Midbrain (tissue), 1 donor: Measurements from ENCODE around the gene ADGRD1.

Experiments
- DNase-seq: peaks from one replicate; lab custom pipeline; 2025; lab: John Stamatoyannopoulos, UW

The ADGRD1 gene

DNA sequence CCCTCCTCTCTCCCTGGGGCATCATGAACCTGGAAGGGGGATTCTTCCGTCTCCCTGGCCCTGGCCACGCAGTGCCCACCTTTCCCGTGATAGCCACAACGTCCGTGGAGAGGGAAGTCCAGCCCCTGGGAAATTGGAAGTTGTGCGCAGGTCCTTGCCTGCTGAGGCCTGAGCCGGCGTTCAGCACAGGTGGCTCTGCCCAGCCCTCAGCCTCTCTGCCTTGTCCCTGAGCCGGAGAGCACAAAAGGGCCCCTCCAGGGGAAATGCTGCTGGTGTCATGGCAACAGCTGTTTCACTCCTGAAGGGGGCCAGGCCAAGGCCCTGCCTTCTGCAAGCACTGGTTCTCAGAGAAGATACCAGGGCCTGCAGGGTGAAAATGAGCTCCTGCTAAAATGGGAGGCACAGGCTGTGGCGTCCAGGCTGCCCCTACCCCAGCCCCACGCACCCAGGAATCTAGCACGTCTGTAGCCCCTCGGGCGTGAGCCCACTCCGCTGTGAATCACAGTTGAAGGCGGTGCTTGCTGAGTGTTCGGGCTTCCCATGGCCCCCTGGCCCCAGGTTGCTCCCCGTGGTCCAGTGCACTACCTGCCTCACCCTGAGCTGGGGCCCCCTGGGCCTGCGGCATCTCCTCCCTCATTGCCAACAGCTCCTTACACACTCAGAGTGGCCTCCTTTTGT is 149.4 kb downstream of the ADGRD1 start:
- no peak for DNase-seq

DNA sequence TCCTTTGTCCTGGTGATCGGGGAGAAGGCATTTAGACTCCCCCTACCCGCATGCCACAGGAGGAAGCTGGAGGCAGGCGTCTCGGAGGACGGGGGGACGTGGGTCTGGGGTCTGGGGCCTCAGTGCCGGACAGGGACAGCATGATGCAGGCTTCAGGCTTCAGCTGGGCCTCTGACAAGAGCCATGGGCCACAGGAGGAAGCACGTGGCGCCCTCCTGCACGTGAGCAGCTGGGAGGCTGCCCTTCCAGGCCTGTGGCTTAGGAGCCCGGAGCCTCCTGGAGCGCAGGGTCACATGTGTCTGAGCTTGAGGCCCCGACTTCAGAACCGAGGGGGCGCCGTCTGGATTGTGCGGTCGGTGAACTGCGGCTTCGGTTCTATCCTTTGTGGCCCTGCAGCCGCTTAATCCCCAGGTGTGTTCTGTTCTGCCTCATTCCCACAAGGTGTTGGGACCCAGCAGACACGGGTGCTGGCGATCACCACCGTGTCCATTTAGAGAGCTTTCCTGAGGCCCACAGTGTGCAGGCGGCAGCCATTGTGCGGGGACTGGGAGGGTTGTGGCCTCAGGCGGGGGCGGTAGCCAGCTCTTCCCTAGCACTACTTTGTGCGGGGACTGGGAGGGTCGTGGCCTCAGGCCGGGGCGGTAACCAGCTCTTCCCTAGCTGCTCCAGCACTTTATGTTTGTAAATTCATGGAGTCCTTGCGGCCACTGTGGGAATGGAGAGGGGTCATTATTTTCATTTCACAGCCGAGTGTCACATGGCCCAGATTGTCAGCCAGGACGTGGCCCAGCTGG is 150.2 kb downstream of the ADGRD1 start:
- DNase-seq, result no peak

DNA sequence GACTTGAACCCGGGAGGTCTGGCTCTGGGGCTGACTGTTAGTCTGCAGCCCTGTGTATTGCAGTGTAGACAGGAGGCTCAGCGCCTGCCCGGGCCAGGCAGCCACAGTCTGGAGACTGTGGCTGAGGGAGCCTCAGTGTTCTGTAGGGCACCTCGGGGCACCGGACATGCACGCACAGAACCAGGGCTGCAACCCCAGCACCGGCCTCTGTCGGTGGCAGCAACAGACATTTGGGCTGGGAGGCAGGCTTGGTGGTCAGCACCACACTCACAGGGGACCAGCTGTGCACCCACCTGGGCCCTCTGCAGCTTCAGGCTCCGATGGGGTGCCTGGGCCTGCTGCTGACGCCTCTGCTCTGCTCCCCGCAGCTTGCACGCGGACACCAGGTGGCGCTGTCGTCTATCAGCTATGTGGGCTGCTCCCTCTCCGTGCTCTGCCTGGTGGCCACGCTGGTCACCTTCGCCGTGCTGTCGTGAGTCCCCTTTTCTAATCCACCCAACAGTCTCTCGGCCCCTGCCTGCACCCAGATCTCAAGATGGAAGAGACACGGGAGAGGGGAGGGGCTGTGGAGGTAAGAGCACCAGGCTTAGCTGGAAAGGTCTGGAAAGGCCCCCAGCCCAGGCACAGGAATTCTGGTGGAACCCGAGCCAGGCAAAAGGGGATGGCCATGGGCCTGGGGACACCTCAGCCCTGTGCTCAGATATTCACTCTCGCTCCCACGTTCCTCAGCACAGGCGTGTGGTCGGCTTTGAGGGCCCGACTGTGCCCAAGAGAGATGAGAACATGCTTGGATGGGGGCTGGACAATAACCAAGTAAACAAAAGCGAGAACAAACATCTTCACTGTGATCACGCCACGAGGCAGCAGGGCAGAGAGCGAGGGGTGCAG is 151.0 kb downstream of the ADGRD1 start:
- DNase-seq, result peak; percentile 77

DNA sequence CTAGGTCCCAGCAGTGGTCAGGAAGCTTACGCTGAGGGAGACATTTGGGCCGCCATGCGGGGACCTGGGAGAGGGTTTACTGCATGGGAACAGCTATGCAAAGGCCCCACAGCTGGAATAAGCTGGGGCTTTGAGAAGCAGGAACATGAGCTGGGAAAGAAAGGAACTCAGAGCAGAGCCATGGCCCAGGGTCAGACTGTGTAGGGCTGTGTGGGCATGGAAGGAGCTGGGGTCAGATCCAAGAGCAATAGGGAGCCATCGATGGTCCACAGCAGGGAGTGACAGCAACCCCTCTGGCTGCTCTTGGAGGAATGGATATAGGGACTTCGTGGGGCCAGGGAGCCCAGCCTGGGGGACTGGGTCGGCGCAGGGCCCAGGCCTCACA is 151.6 kb downstream of the ADGRD1 start:
- DNase-seq, result no peak

- DNase-seq, result no peak
Observed at GRCh38 chr12:131105736-131106348, 152.1 kb downstream of the ADGRD1 start.

- no peak for DNase-seq
Observed at GRCh38 chr12:131106349-131106941, 152.7 kb downstream of the ADGRD1 start.

DNA sequence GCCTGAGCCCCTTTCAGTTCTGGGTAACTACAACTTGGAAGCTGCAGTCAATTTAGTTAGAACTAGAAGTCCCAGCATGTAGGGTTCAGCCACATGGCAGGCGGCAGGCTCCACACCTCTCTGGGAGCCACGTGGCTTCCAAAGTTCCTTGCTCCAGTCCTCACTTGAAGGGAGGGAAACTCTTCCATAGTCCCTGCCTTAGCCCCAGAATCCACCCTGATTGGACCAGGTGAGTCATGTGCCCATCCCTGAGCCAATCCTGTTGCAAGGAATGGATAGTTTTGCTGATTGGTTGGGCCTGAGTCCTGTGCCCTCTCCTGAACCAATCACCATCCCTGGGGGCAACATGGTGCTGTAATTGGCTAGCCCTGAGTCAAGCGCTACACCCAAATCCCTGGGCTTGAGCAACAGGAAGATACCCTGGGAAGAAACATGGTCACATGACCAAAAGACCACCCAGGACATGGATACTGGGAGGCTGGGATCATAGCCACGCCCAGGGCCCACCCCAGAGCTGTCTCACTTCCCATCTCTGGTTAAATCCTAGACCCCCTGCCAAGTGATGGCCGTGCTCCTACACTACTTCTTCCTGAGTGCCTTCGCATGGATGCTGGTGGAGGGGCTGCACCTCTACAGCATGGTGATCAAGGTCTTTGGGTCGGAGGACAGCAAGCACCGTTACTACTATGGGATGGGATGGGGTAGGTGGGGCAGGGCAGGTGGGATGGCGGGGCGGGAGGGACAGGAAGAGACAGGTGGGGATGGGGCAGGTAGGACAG is 154.7 kb downstream of the ADGRD1 start:
- DNase-seq, result no peak

DNA sequence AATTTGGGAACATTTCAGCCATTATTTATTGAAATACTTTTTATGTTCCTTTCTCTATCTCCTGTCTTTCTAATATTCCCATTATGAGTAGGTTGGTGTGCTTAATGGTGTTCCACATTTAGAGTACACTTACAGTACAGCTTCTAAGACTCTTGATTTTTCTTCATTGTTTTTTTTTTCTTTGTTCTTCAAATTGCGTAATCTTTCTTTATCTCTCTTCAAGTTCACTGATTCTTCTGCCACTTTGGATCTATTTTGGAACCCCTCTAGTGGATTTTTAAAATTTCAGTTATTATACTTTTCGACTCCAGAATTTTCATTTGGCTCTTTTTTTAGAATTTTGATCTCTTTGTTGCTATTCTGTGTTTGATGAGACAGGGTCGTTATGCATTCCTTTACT is 157.7 kb downstream of the ADGRD1 start:
- DNase-seq, result no peak

DNA sequence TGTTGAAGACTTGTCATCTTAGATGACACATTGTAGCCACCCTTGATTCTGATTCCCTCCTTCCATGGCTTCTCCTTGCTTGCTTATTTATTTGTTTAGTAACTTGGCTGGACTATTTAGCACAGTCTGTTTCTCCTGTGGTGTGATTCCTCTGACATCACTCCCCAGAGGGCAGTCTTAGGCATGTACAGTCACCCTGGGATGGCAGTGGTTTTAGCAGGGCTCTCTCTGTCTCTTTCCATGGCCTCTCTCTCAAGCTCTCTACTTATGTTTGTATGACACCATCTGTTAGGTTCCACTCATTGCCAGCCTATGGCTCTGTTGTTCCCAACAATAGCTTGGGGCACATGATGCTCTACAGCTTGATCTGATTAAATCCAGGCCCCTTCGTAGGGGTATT is 158.3 kb downstream of the ADGRD1 start:
- DNase-seq, result no peak

DNA sequence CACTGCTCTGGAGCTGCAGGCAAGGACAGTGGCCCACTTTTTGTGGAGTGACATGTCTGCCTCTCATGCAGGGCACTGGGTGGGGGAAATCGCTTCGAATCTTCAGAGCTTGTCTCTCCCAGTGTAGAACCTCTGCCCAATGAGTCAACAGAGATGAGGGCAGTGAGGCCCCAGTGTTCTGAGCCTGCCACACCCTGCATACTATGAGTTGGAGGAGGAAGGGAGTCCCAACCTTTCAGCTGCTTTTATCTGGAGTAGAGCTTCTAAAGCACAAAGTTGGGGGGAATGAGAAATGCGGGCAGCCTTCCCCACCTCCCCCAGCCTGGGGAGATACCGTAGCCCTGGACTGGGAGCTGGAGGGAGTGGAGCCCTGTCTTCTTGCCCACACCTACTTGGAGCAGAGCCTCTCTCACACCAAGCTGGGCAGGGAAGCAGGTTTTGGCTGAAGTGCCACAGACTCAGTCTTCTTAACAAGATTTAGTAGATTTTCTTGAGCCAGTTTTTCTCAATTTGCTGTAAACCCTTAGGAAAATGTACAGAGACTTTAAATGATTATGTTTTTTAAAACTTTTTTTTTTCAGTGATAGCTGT is 159.1 kb downstream of the ADGRD1 start:
- no peak for DNase-seq

DNA sequence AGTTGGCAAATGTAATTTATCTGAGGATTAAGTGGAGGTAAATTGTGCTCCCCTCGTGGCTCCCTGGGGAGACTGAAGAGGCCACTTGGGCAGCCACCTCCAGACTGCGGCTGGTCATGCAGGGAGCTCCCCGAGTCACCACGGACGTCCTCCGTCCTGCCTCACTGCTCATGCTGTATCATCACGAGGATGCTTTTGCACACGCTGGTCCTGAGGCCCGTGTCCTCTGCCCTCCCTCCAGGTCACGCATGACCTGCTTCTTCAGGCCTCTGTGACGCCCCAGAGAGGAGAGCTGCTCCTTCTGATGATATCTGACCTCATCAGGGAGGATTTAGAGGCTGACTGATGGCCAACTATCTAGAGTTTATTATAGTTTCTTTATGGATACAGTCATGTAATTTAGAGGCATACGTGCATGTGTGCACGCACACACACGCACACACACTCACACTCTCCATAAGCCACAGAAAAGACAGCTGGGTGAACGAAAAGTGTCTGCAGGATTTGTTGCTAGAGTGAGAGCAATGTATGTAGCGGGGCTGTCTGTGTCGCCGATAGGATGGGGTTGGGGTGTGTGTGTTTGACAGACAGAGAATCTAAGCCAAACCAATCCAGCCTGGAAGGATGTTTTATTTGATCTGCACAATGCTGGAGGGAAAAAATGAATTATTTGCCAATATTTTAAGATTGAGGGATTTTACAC is 160.0 kb downstream of the ADGRD1 start:
- DNase-seq, result no peak

DNA sequence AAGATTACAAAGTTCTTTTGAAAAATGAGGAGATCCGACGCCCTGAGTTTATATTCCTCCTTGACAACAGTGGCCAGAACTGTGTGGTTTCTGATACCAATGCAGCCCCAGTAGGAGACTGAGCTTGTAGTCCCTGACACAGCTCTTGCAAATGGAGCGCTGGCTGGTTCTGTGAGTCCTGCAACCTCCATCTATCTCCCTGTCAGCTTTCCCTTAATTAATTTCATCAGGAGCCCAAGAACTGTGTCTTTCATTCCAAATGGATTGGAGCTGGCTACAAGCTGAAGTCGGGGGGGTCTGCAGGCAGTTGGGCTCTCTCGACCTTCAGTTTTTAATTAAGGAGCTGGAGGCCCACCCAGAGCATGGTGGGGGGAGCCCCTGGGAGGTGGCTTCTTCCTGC is 160.6 kb downstream of the ADGRD1 start:
- DNase-seq, result no peak

DNA sequence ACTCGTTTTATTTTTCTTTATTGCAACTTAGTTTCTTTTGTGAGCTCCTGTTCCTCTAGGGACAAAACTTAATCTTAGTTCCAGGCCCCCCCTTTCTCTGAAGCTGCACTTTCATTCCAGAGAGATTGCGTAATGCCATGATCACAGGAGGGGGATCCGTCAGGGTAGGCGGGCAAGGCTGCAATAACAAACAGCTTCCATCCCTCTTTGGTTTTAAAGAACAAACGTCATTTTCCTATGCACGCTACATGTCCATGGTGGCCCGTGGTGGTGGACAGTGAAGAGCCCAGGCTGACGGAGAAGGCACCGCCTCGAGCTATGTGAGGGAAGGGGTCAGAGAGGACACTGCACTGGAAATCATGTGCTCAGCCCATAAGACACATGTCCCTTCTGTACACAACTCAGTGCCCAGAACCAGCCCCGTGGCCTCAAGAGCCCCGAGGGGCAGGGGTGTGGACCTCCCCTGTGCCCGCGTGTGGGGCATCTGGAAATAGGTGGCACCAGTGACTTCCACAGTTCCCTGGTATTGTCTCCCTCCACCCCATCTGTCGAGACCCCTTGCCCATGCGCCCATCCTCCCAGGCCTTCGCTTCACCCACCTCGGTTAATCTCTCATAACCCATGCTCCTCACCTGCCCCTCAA is 161.4 kb downstream of the ADGRD1 start:
- no peak for DNase-seq

GRCh38 chr12:131115766-131116467 is 162.2 kb downstream of the ADGRD1 start:
- DNase-seq, result no peak

GRCh38 chr12:131116468-131117117 is 162.9 kb downstream of the ADGRD1 start:
- peak; percentile 17 for DNase-seq

DNA sequence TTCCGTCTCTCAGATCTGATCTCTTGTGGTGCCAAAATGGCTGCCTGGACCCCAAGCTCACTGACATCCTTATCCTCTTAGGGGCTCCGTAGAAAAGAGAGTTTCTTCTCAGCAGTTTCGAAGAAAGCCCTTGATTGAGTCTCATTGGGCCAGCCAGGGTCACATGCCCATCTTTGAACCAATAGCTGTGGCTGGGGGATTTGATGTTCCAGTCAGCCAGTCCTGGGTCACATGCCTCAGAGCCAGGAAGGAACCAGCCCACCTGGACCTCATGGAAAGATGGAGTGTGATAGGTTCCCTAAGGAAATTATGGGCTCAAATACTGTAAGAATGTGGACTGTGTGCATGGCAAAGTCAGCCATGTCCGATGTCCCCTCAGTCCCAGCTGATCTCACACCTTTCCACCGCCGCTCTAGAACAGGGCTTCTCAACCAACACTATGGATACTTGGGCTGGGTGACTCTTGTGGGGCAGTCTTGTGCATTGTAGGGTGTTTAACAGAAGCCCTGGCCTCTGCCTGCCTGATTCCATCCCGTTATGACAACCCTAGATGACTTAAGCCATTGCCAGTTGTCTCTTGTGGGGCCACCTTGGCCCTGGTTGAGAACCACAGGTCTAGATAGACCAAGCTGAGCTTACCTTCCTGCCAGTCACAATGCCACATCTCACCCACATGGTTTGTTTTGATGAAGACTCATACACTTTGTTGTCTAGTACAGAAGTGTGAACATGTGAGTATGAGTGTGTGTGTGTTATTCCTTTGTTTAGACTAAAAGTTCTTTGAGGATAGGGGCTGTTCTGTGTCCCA is 163.9 kb downstream of the ADGRD1 start:
- DNase-seq, result no peak

- no peak for DNase-seq
Observed at GRCh38 chr12:131118371-131118770, 164.7 kb downstream of the ADGRD1 start.
